ENCODE results near the gene AUTS2.

Gene AUTS2

DNA sequence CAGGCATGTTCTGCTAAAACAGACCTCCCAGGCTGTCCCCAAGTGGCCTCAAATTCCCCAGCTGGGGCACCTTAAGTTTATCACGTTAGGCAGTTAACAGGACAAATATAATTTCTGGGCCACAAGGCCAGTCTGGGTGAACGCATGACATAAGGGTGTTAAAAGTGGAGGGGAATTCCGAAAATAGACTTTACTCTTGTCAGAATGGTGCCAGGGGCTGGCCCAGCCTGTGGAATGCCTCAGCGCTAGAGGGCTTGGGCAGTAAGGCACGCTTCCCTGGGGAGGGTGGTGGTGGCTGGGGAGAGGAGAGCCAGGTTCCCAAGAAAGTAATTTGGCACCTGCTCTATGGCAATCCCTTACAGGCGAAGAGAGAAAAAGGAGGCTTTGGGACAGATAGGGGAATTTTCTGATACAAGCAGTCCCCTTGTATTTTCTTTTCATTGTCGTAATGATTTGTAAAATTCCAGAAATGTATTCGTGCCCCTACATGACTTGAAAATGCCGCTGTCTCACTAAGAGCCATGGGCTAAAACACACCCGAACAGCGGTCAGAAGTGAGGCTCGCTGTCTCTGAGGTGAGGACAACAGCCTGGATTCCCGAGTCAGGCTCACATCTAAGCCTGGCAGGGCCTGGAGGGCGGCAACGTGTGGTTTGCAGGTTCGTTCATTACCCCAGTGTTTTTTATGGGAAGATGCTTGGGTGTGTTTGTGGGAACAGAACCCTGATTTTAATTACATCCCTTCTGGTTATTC is 1070.5 kb downstream of the AUTS2 start:
- no peaks in the 10 kb centered on the region for H3K36me3 Mint-ChIP-seq (ENCODE audit: low read depth)
- no peaks in the 10 kb centered on the region for H3K9me3 Mint-ChIP-seq
- no peaks in the 10 kb centered on the region for H3K27me3 Mint-ChIP-seq (ENCODE audit: low read depth)
- no peak overlapping the region for H3K4me3 Mint-ChIP-seq
- TF ChIP-seq, protein P1, sequence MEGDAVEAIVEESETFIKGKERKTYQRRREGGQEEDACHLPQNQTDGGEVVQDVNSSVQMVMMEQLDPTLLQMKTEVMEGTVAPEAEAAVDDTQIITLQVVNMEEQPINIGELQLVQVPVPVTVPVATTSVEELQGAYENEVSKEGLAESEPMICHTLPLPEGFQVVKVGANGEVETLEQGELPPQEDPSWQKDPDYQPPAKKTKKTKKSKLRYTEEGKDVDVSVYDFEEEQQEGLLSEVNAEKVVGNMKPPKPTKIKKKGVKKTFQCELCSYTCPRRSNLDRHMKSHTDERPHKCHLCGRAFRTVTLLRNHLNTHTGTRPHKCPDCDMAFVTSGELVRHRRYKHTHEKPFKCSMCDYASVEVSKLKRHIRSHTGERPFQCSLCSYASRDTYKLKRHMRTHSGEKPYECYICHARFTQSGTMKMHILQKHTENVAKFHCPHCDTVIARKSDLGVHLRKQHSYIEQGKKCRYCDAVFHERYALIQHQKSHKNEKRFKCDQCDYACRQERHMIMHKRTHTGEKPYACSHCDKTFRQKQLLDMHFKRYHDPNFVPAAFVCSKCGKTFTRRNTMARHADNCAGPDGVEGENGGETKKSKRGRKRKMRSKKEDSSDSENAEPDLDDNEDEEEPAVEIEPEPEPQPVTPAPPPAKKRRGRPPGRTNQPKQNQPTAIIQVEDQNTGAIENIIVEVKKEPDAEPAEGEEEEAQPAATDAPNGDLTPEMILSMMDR (IDR thresholded peaks at IDR 0.05; ENCODE audit: unreplicated experiment in 3 of 3) = no peak
- peaks cover 6% of the 10 kb centered on the region for H3K4me1 Mint-ChIP-seq
- no peak overlapping the region for H3K27ac Mint-ChIP-seq

DNA sequence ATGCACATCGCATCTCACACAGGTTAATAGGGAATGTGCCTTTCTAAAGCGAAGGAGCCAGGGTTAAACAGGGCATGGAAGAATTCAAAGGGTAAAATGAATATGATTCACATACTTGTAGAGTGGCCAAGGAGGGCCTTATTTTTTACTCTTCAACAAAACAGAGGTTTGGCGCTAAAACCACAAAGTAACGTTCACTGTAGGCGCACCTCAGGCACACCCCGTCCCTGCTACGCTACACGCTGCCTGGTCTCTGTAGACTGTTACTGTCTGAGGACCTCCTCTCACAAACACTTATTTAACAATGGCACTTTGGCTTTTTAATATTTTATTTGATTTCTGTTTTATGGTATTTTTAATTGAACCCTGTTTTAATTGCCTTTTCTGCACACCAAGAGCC is 1071.6 kb downstream of the AUTS2 start:
- no peaks in the 10 kb centered on the region for H3K36me3 Mint-ChIP-seq (ENCODE audit: low read depth)
- H3K27ac Mint-ChIP-seq = no peak overlapping the region
- H3K9me3 Mint-ChIP-seq = no peaks in the 10 kb centered on the region
- H3K4me1 Mint-ChIP-seq = peaks cover 6% of the 10 kb centered on the region
- TF ChIP-seq, protein P1 (IDR thresholded peaks at IDR 0.05; ENCODE audit: unreplicated experiment in 3 of 3) = no peak
- H3K4me3 Mint-ChIP-seq = no peak overlapping the region
- H3K27me3 Mint-ChIP-seq (ENCODE audit: low read depth) = no peaks in the 10 kb centered on the region

DNA sequence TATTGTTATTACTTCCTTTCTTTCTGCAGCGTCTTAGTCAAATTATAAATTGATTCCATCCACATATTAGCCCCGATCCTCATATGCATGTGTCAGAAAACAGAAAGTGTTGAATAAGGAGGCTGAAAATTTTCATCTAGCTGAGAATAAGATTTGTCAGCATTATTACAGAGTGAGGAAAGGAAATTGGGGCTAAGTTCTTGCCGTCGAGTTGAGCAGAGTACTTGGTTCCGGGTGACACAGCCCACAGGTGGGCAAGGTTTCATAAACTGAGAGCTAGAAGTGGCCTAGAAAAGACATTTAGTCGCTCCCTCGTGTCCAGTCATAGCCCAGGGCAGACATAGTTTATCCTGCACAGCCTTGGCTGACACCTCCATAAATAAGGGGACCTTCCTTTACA is 1072.0 kb downstream of the AUTS2 start:
- H3K36me3 Mint-ChIP-seq (ENCODE audit: low read depth) = no peaks in the 10 kb centered on the region
- H3K4me1 Mint-ChIP-seq = peaks cover 6% of the 10 kb centered on the region
- H3K27me3 Mint-ChIP-seq (ENCODE audit: low read depth) = no peaks in the 10 kb centered on the region
- TF ChIP-seq, protein P1 (IDR thresholded peaks at IDR 0.05; ENCODE audit: unreplicated experiment in 3 of 3) = no peak
- H3K27ac Mint-ChIP-seq = no peak overlapping the region
- H3K9me3 Mint-ChIP-seq = no peaks in the 10 kb centered on the region
- no peak overlapping the region for H3K4me3 Mint-ChIP-seq

DNA sequence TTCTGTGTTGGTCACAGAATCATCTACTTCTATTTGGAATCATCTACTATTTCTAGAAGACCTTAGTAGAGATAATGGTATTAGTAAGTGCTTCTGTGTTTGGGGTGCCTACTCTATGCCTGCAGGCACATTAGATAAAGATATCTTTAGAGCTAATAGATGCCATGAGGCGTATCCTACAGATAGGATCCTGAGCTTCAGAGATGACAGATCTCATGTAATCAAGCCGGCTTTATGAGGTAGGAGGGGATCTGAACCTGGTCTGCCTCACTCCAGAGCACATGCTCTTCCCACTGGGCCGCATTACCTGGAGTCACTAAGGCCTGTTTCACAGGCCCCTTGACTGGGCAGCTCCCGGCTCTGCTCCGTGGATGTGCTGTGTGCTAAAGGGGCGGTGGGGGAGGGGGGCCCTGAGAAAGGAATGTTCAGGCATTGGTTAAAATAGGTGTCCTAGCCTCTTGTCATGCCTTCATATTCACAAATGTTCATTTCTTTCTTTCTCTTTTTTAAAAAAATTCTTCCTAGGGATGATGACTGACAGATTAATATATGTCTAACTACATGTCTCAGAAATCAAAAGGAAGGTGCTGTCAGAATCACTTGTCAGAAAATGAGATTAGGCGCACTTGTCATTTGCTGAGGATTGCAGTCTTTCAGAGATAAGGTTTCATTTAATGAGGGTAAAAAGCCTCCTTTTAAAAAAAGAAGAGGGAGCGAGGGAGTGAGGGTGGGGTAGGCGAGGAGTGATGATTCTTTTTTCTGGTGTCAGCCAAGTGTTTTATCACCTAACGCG is 1075.7 kb downstream of the AUTS2 start:
- H3K4me3 Mint-ChIP-seq = no peak overlapping the region
- H3K9me3 Mint-ChIP-seq = no peaks in the 10 kb centered on the region
- TF ChIP-seq, protein P1 (IDR thresholded peaks at IDR 0.05; ENCODE audit: unreplicated experiment in 3 of 3) = no peak
- no peaks in the 10 kb centered on the region for H3K27me3 Mint-ChIP-seq (ENCODE audit: low read depth)
- H3K4me1 Mint-ChIP-seq = peaks cover 4% of the 10 kb centered on the region
- no peak overlapping the region for H3K27ac Mint-ChIP-seq
- H3K36me3 Mint-ChIP-seq (ENCODE audit: low read depth) = peaks cover 8% of the 10 kb centered on the region

DNA sequence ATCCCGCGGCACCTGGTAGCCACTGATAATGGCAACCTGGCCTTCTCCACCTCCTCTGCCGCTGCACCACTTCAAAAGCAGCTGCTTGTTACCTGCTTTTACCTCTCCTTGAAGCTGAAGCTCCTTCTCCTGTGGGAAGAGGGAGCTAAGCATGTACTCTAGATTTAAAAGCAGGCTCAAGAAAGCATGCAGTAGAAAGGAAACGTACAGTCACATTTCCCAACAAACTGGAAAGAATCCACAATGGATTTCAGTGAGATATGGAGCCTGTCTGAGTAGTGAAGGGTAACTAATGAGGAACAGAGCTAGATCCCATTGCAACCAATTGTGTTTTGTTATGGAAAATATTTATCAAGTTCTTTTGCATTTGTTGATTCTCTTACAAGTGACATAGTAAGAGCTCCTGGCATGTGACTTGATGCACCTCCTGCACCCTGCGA is 1076.3 kb downstream of the AUTS2 start:
- TF ChIP-seq, protein P1 (IDR thresholded peaks at IDR 0.05; ENCODE audit: unreplicated experiment in 3 of 3) = no peak
- Mint-ChIP-seq H3K36me3 (ENCODE audit: low read depth) (peaks cover 8% of the 10 kb centered on the region), H3K4me3 (no peak overlapping the region), H3K27me3 (ENCODE audit: low read depth) (peaks cover 1% of the 10 kb centered on the region), H3K4me1 (peaks cover 7% of the 10 kb centered on the region), H3K9me3 (no peaks in the 10 kb centered on the region), H3K27ac (no peak overlapping the region)
